C4-2B (cell line): Measurements from ENCODE around the gene ZNF813.

Experiments
- ZFX ChIP-seq: fragments of 450-650 bp; IDR thresholded peaks from 2 replicates; pipeline ENCODE4 v1.6.1; 2017
- TF ChIP-seq, protein P1 (sequence below): fragments of 450-650 bp; conservative IDR thresholded peaks from 2 replicates; pipeline ENCODE4 v1.5.1; 2017; ENCODE audit warnings: mild to moderate bottlenecking

GRCh38 chr19:53540091-53540490 is 72.6 kb downstream of the ZNF813 start:
- TF ChIP-seq, protein P1, sequence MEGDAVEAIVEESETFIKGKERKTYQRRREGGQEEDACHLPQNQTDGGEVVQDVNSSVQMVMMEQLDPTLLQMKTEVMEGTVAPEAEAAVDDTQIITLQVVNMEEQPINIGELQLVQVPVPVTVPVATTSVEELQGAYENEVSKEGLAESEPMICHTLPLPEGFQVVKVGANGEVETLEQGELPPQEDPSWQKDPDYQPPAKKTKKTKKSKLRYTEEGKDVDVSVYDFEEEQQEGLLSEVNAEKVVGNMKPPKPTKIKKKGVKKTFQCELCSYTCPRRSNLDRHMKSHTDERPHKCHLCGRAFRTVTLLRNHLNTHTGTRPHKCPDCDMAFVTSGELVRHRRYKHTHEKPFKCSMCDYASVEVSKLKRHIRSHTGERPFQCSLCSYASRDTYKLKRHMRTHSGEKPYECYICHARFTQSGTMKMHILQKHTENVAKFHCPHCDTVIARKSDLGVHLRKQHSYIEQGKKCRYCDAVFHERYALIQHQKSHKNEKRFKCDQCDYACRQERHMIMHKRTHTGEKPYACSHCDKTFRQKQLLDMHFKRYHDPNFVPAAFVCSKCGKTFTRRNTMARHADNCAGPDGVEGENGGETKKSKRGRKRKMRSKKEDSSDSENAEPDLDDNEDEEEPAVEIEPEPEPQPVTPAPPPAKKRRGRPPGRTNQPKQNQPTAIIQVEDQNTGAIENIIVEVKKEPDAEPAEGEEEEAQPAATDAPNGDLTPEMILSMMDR: no peak
- TF ChIP-seq ZFX: no peak
